Gastrocnemius medialis (tissue), 4 donors: ENCODE data around the gene TMEM117.

Experiments used
- CTCF ChIP-seq, 5 experiments: fragments of 450-650 bp in 3 of 5; fragments of 200-600 bp in 2 of 5; sonication (generic) in 2 of 5; IDR thresholded peaks in 4 of 5; conservative IDR thresholded peaks in 1 of 5; 1 replicate in 4 of 5; 2 replicates in 1 of 5; pipeline ENCODE4 v1.5.1; 2016 to 2019; ENCODE audit warnings: antibody characterized with exemption in 5 of 5, mild to moderate bottlenecking in 3 of 5, moderate library complexity in 3 of 5
- POLR2A ChIP-seq, 2 donors: fragments of 450-650 bp; IDR thresholded peaks; one replicate each; pipeline ENCODE4 v1.6.1; 2017; ENCODE audit warnings: antibody characterized with exemption in 2 of 2, mild to moderate bottlenecking in 2 of 2, moderate library complexity in 2 of 2

GRCh38 chr12:44347145-44347544 is 511.3 kb downstream of the TMEM117 start:
- TF ChIP-seq CTCF (IDR thresholded peaks at IDR 0.05 in 4 of 5, conservative IDR thresholded peaks at IDR 0.05 in 1 of 5): no peak
- no peak for TF ChIP-seq POLR2A (IDR thresholded peaks at IDR 0.05)
